SH-SY5Y (cell line): Measurements from ENCODE around the gene ZNF69.

Experiments used
- GATA2 ChIP-seq: IDR thresholded peaks from 2 replicates; pipeline ENCODE4 v1.6.1; 2011; ENCODE audit warnings: mild to moderate bottlenecking, low read depth, low read length
- GATA3 ChIP-seq: IDR thresholded peaks from 2 replicates; pipeline ENCODE4 v1.6.1; 2011; ENCODE audit warnings: low read depth, mild to moderate bottlenecking, low read length, moderate library complexity

DNA sequence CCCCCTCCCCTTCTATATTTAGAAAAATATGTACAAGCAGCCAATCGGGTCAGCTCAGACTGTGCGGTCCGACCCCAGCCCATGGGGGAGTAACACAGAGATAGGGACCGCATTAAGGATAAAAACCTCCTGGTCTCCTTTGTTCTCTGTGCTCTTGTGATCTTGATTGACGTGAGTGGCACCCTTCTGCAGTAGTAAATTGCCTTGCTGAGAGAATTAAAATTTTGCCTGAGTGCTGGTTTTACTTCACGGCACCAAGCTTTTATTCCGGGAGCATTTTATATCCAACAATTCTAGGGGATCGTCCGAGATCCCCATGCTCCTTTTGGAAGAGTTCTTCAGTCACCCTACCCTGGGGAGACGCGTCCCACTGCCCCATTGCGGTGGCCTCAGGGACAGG lies 7.0 kb upstream of the ZNF69 start:
- no peak for TF ChIP-seq GATA2
- TF ChIP-seq GATA3, result no peak
